Measurements from ENCODE around the gene CCNK.

DNA sequence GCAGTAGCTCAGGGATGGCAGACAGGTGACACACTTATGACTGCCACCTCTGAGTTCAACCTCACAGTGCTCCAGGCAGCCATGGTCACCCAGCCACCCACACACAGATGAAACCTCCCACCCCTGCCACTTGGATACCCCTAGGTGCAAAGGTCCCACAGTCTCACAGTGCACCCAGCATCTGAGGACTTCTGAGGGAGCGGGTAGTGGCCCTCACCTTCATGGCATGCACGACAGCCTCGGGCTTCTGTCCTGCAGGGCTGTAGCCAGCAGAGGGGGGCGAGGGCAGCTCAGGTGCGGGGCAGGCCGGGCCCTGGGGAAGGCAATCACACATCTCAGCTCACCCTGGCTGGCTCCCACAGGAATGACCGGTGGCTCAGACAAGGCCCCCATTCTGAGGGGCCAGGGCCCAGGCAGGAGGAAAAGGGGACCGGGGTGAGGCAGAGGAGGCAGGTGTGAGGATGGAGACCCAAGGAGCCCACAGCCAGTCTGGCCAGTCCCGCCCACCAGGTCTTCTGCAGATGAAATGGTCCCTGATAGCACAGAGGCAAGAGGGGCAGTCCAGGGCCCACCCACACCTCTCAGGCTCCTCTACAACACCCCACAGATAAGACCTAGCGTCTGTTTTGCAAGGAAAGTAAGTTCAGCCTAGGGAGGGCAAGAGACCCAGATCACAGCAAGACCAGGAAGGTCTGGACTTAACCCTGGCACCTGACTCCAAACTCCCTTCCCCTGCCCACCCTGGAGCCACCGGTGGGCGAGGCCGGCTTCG, 35.8 kb downstream of the CCNK start:
- TF ChIP-seq CTCF (IDR thresholded peaks at IDR 0.05; ENCODE audit: low read depth, low read length) (no peak), EZH2phosphoT487 (IDR thresholded peaks at IDR 0.05; ENCODE audit: low read depth) (no peak)

All from OCI-LY3 (cell line).